GM18511 (cell line): ENCODE measurements around the gene TFDP1.

Experiments
- ATAC-seq: cut with Tn5 transposase; IDR thresholded peaks from one replicate; pipeline ENCODE4 v1.9.1; 2021; ENCODE audit warnings: mild to moderate bottlenecking, moderate library complexity; ENCODE audit not compliant: unreplicated experiment

The TFDP1 gene

GRCh38 chr13:113659337-113659736, 74.8 kb downstream of the TFDP1 start:
- ATAC-seq: no peak

- ATAC-seq: no peak
Measured at GRCh38 chr13:113660066-113660465, 75.5 kb downstream of the TFDP1 start.

- ATAC-seq: no peak
Measured at GRCh38 chr13:113661509-113661908, 77.0 kb downstream of the TFDP1 start.

GRCh38 chr13:113663934-113664333, 79.4 kb downstream of the TFDP1 start:
- no peak for ATAC-seq

GRCh38 chr13:113664751-113665596, 80.4 kb downstream of the TFDP1 start:
- no peak for ATAC-seq

GRCh38 chr13:113665597-113666328, 81.2 kb downstream of the TFDP1 start:
- no peak for ATAC-seq

GRCh38 chr13:113666329-113666670, 81.7 kb downstream of the TFDP1 start:
- no peak for ATAC-seq

- ATAC-seq: no peak
Measured at GRCh38 chr13:113666951-113667701, 82.6 kb downstream of the TFDP1 start, which contains the start of gene GRK1. Gene GRK1, plus strand, starts transcription at chr13:113667219. Its CDS starts 168 bp downstream, at chr13:113667387.

GRCh38 chr13:113667771-113668490, 83.4 kb downstream of the TFDP1 start:
- no peak for ATAC-seq

GRCh38 chr13:113668491-113668971, 84.0 kb downstream of the TFDP1 start:
- ATAC-seq: no peak

- ATAC-seq: no peak
Measured at GRCh38 chr13:113669231-113669754, 84.7 kb downstream of the TFDP1 start.

- ATAC-seq: no peak
Measured at GRCh38 chr13:113669755-113670341, 85.3 kb downstream of the TFDP1 start.

- ATAC-seq: no peak
Measured at GRCh38 chr13:113670541-113670940, 86.0 kb downstream of the TFDP1 start.

- no peak for ATAC-seq
Measured at GRCh38 chr13:113671066-113672001, 86.8 kb downstream of the TFDP1 start.

- no peak for ATAC-seq
Measured at GRCh38 chr13:113672002-113672651, 87.6 kb downstream of the TFDP1 start.
